CD8-positive, alpha-beta memory T cell (primary cell): ENCODE data around the gene SNX12. TPM values are rescaled to one million over a fixed set of nuclear protein-coding genes. Genes with fewer than 3 reads are reported as not detected.
A peak's percentile ranks its signal among the peaks of the same experiment; 100 is the strongest.
"Not testable (repeated sequence)": the region's sequence is repeated elsewhere in the genome, so short reads cannot be mapped to it uniquely, and the experiment has no call there.

Experiments used
- CTCF ChIA-PET: fragments of 350-600 bp; sonication (Branson Sonifier 250); formaldehyde crosslinking; loops from one replicate; lab custom pipeline; 2021; ENCODE audit warnings: antibody characterized with exemption; lab: Charles Lee
- POLR2A ChIA-PET: fragments of 350-600 bp; sonication (Branson Sonifier 250); formaldehyde crosslinking; loops from one replicate; lab custom pipeline; 2021; ENCODE audit warnings: antibody characterized with exemption; lab: Charles Lee
- DNase-seq, 5 donors: peaks; one replicate each; pipeline versions ENCODE4 v3.0.0 to v3.0.0-alpha.2; 2020 to 2022; ENCODE audit warnings: mixed read lengths in 1 of 5
- H3K27ac ChIP-seq: one replicate; pipeline ENCODE4 v1.7.0; 2013; ENCODE audit warnings: low read depth, mild to moderate bottlenecking, low read length, moderate library complexity
- H3K27me3 ChIP-seq: 2 replicates; pipeline ENCODE4 v1.7.0; 2013; ENCODE audit warnings: low read length, mild to moderate bottlenecking; ENCODE audit not compliant: insufficient read depth, poor library complexity, severe bottlenecking
- H3K36me3 ChIP-seq: 2 replicates; pipeline ENCODE4 v1.7.0; 2013; ENCODE audit warnings: mild to moderate bottlenecking, low read length, moderate library complexity; ENCODE audit not compliant: insufficient read depth
- H3K4me1 ChIP-seq: 2 replicates; pipeline ENCODE4 v1.7.0; 2013; ENCODE audit warnings: mild to moderate bottlenecking, low read length, moderate library complexity; ENCODE audit not compliant: insufficient read depth
- H3K4me3 ChIP-seq: 2 replicates; pipeline ENCODE4 v1.7.0; 2013; ENCODE audit warnings: mild to moderate bottlenecking, low read length
- H3K9me3 ChIP-seq: 2 replicates; pipeline ENCODE4 v1.7.0; 2013; ENCODE audit warnings: mild to moderate bottlenecking, low read length
- H3K27ac Mint-ChIP-seq, 8 donors: one replicate each; pipeline ENCODE4 v1.8.0; 2020 to 2021; ENCODE audit warnings: mixed read lengths in 8 of 8, mild to moderate bottlenecking in 6 of 8, inconsistent platforms in 3 of 8, moderate library complexity in 3 of 8
- H3K27me3 Mint-ChIP-seq, 2 donors: one replicate each; pipeline ENCODE4 v1.8.0; 2020 to 2021; ENCODE audit warnings: mixed read lengths in 2 of 2, mild to moderate bottlenecking in 1 of 2, moderate library complexity in 1 of 2
- H3K36me3 Mint-ChIP-seq, 3 donors: one replicate each; pipeline ENCODE4 v1.8.0; 2020 to 2021; ENCODE audit warnings: mixed read lengths in 3 of 3, inconsistent platforms in 1 of 3, mild to moderate bottlenecking in 1 of 3
- H3K4me1 Mint-ChIP-seq, 3 donors: one replicate each; pipeline ENCODE4 v1.8.0; 2020 to 2021; ENCODE audit warnings: mixed read lengths in 3 of 3, inconsistent platforms in 1 of 3, mild to moderate bottlenecking in 1 of 3
- H3K4me3 Mint-ChIP-seq, 7 donors: one replicate each; pipeline ENCODE4 v1.8.0; 2020 to 2021; ENCODE audit warnings: mixed read lengths in 7 of 7, mild to moderate bottlenecking in 6 of 7, moderate library complexity in 4 of 7, inconsistent platforms in 2 of 7
- H3K9me3 Mint-ChIP-seq, 5 donors: one replicate each; pipeline ENCODE4 v1.8.0; 2020 to 2022; ENCODE audit warnings: mixed read lengths in 5 of 5, mild to moderate bottlenecking in 3 of 5, moderate library complexity in 2 of 5, inconsistent platforms in 1 of 5
- polyA plus RNA-seq: library from polyadenylated mRNA; unstranded; fragments of 300-500 nt; fragmentation: Illumina TruSeq; gene quantifications from one replicate; pipeline ENCODE4 v1.2.3, GENCODE V29; 2021
- total RNA-seq, 2 experiments: library from RNA; stranded (reverse); gene quantifications; one replicate each; pipeline ENCODE4 v1.2.3, GENCODE V29; 2021

The SNX12 gene
- total and polyA plus RNA-seq, 3 experiments from 2014 or later = 4.3 to 60.0 (median 56.5) TPM

DNA sequence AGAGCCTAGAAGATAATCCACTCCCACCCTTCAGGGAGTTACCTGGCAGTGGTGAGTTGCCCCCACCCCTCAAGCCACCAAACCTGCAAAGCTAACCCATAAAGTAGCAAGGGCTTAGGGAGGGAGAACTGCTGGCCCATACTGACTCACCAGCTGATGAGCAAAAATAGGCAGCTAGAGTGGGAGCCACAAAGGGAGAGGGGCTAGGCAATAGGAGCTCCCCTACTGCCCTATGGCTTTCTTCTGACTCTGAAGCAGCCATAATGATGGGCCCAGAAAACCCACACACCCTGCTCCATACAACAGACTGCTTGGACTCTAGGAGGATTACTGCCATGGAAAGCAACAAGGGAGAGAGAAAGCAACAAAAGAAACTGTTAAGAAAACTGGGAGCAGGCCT lies 8.0 kb downstream of the SNX12 start:
- Mint-ChIP-seq H3K4me3 (no peak overlapping the region), H3K27me3 (peaks cover 0 to 2% of the 10 kb centered on the region in 2 donors), H3K27ac (peak overlapping the region in 1 of 8 donors; percentile 51), H3K36me3 (peaks cover 0 to 57% (median 12%) of the 10 kb centered on the region in 3 donors), H3K9me3 (no peaks in the 10 kb centered on the region), H3K4me1 (peaks cover 30 to 50% (median 45%) of the 10 kb centered on the region in 3 donors)
- Histone ChIP-seq H3K4me3 (no peak overlapping the region), H3K27ac (no peak overlapping the region), H3K27me3 (no peaks in the 10 kb centered on the region), H3K36me3 (peaks cover 5% of the 10 kb centered on the region), H3K9me3 (no peaks in the 10 kb centered on the region), H3K4me1 (peaks cover 4% of the 10 kb centered on the region)
- ChIA-PET POLR2A (no interaction called here), CTCF (no interaction called here)
- DNase-seq = no peak

DNA sequence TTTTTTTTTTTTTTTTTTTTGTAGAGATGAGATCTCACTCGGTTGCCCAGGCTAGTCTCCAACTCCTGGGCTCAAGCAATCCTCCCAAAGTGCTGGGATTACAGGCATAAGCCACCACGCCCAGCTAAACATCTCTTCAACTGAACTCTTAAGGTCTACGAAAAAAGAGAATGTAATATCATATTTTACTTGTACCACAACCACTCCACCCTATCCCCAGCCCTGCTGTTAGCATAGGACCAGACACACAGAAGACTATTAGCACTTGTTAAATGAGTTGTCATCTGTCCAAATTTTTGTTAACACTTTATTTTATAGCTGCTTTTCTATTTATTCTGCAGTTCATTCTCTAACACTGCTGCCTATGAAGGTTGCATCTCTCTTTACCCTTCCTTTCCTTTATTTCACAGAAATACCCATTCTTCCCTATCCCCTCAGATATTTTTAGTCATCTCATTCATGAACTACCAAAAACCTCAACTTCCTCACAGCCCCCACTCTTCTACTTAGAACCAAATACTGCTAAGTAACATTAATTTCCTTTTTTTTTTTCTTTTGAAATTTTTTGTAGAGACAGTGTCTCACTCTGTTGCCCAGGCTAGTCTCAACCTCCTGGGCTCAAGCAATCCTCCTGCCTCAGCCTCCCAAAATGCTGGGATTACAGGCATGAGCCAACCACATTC lies 10.1 kb downstream of the SNX12 start:
- no peaks in the 10 kb centered on the region for H3K9me3 ChIP-seq
- H3K27ac Mint-ChIP-seq = peak overlapping the region in 2 of 8 donors; percentile 19 to 27
- peaks cover 24 to 41% (median 35%) of the 10 kb centered on the region in 3 donors for H3K4me1 Mint-ChIP-seq
- POLR2A ChIA-PET = no interaction called here
- H3K9me3 Mint-ChIP-seq = no peaks in the 10 kb centered on the region
- H3K27me3 Mint-ChIP-seq = peaks cover 0 to 2% of the 10 kb centered on the region in 2 donors
- H3K36me3 ChIP-seq = peaks cover 5% of the 10 kb centered on the region
- H3K4me1 ChIP-seq = peaks cover 4% of the 10 kb centered on the region
- peaks cover 0 to 57% (median 12%) of the 10 kb centered on the region in 3 donors for H3K36me3 Mint-ChIP-seq
- no peaks in the 10 kb centered on the region for H3K27me3 ChIP-seq
- H3K4me3 ChIP-seq = no peak overlapping the region
- no peak overlapping the region for H3K4me3 Mint-ChIP-seq
- DNase-seq = no peak
- CTCF ChIA-PET = no interaction called here
- no peak overlapping the region for H3K27ac ChIP-seq

DNA sequence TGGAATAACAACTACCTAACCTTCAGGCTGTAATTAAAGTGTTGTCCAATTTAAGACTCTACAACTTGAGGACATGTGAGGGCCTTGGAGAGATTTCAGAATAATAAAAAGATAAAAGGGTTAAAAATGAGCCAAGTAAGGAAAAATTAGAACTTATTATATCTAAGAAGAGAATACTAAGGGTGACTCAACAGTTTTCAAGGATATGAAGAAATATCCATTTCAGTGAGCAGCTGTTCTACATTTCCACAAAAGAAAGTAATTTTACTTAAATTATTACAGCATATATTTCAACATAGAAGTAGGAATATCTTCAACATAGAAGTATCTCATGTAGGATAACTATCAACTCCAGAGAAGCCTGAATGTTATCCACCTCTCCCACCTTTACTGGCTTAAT lies 11.3 kb downstream of the SNX12 start:
- Mint-ChIP-seq H3K4me1 (peaks cover 24 to 41% (median 30%) of the 10 kb centered on the region in 3 donors), H3K36me3 (peaks cover 0 to 51% (median 9%) of the 10 kb centered on the region in 3 donors), H3K27me3 (peaks cover 0 to 2% of the 10 kb centered on the region in 2 donors), H3K9me3 (no peaks in the 10 kb centered on the region), H3K27ac (peak overlapping the region in 3 of 8 donors; percentile 51 to 79 (median 55)), H3K4me3 (no peak overlapping the region)
- Histone ChIP-seq H3K36me3 (peaks cover 5% of the 10 kb centered on the region), H3K4me1 (peaks cover 4% of the 10 kb centered on the region), H3K27ac (no peak overlapping the region), H3K27me3 (no peaks in the 10 kb centered on the region), H3K9me3 (no peaks in the 10 kb centered on the region), H3K4me3 (no peak overlapping the region)
- CTCF ChIA-PET = no interaction called here
- DNase-seq = no peak
- POLR2A ChIA-PET = no interaction called here

DNA sequence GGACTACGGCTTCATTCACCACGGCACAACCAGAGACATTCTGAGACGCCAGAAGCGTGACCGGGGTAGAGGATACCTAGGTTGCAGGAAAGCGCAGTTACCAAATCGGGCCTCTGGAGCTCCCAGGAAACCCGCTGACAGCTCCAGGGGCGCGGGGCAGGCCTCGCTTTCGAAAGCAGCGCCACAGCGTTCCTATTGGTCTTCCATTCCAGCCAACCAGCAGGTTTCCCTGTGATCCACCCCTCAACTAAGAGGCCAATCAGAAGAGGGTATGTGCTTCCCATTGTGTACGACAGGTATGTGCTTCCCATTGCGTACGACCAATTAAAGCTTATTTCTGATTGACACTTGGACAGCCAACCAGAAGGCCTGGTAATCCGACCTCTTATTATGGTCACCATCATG lies 14.9 kb downstream of the SNX12 start:
- no peak overlapping the region for H3K4me3 Mint-ChIP-seq
- Histone ChIP-seq H3K27ac (no peak overlapping the region), H3K36me3 (no peaks in the 10 kb centered on the region), H3K4me1 (no peaks in the 10 kb centered on the region), H3K9me3 (no peaks in the 10 kb centered on the region), H3K27me3 (no peaks in the 10 kb centered on the region), H3K4me3 (no peak overlapping the region)
- peaks cover 0 to 32% (median 3%) of the 10 kb centered on the region in 3 donors for H3K36me3 Mint-ChIP-seq
- H3K27me3 Mint-ChIP-seq = peaks cover 0 to 3% of the 10 kb centered on the region in 2 donors
- peaks cover 14 to 22% (median 14%) of the 10 kb centered on the region in 3 donors for H3K4me1 Mint-ChIP-seq
- H3K27ac Mint-ChIP-seq = no peak overlapping the region
- H3K9me3 Mint-ChIP-seq = no peaks in the 10 kb centered on the region
- DNase-seq = no peak
- CTCF ChIA-PET = no interaction called here
- POLR2A ChIA-PET = no interaction called here

DNA sequence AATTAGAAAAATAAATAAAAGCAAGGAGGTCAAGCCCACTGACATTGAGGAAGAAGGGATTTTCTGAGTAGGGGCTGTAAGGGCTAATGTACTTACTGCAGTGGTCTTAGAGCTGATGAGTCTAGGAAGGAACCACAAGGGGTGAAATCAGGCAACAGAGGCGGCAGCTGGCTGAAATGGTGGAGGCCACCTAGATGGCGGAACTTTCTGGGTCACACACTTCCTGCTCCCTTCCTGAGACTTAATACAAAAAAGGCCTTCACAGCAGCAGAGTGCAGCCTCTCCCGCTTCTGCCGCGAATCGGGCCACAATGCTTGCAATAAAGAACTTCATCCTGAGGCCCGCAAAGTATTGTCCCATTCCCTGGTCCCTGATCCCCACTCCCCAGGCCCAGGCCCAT lies 15.4 kb downstream of the SNX12 start:
- no peaks in the 10 kb centered on the region for H3K9me3 Mint-ChIP-seq
- DNase-seq = no peak
- Histone ChIP-seq H3K4me1 (no peaks in the 10 kb centered on the region), H3K27ac (no peak overlapping the region), H3K27me3 (no peaks in the 10 kb centered on the region), H3K9me3 (no peaks in the 10 kb centered on the region), H3K4me3 (no peak overlapping the region), H3K36me3 (no peaks in the 10 kb centered on the region)
- no peak overlapping the region for H3K4me3 Mint-ChIP-seq
- H3K36me3 Mint-ChIP-seq = peaks cover 0 to 28% (median 0%) of the 10 kb centered on the region in 3 donors
- peaks cover 10 to 18% (median 11%) of the 10 kb centered on the region in 3 donors for H3K4me1 Mint-ChIP-seq
- H3K27me3 Mint-ChIP-seq = peaks cover 0 to 4% of the 10 kb centered on the region in 2 donors
- POLR2A ChIA-PET = no interaction called here
- CTCF ChIA-PET = no interaction called here
- H3K27ac Mint-ChIP-seq = no peak overlapping the region

DNA sequence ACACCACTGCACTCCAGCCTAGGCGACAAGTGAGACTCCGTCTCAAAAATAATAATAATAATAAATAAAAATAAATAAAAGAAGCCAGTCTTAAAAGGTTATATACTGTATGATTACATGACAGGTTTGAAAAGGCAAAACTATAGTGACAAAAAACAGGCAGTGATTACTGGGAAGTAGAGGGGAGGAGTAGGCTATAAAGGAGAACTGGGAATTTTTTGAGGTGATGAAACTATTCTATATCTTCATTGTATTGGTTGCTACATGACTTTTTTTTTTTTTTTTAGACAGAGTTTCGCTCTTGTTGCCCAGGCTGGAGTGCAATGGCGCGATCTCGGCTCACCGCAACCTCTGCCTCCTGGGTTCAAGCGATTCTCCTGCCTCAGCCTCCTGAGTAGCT lies 20.2 kb downstream of the SNX12 start:
- POLR2A ChIA-PET = not testable (repeated sequence)

DNA sequence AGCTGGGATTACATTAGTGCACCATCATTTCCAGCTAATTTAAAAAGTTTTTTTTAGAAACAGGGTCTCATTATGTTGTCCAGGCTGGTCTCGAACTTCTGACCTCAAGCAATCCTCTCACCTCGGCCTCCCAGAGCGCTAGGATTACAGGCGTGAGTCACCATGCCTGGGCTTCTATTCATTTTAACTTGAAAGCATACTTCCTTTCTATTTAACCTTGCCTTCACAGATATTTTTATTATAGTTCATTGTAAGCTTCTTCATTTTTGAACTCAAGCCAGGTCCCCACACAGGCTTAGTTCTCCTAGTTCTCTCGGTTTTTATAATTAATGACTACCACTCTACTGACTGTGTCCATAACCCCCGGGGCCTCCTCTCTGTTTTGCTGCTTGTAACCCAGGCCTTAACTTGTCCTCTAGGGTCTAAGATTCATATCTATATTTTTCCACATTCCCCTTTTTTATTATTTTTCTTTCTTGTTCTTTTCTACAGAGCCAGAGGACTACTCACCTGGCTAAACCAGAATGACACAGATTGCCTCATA lies 50.7 kb downstream of the SNX12 start:
- Mint-ChIP-seq H3K27ac (no peak overlapping the region), H3K9me3 (no peaks in the 10 kb centered on the region), H3K27me3 (peaks cover 0 to 5% of the 10 kb centered on the region in 2 donors), H3K4me3 (no peak overlapping the region), H3K36me3 (peaks cover 0 to 5% (median 1%) of the 10 kb centered on the region in 3 donors), H3K4me1 (no peaks in the 10 kb centered on the region)
- no peaks in the 10 kb centered on the region for H3K9me3 ChIP-seq
- ChIA-PET POLR2A (no interaction called here), CTCF (no interaction called here)
- DNase-seq = no peak
- no peaks in the 10 kb centered on the region for H3K36me3 ChIP-seq
- no peak overlapping the region for H3K4me3 ChIP-seq
- H3K4me1 ChIP-seq = no peaks in the 10 kb centered on the region
- H3K27ac ChIP-seq = no peak overlapping the region
- H3K27me3 ChIP-seq = no peaks in the 10 kb centered on the region

More for the DNA sequence above, 20.2 kb downstream of the SNX12 start:
- H3K9me3 ChIP-seq, CTCF ChIA-PET, H3K4me1 ChIP-seq, H3K27me3 Mint-ChIP-seq, H3K4me3 Mint-ChIP-seq, H3K27me3 ChIP-seq, H3K9me3 Mint-ChIP-seq, H3K27ac Mint-ChIP-seq, H3K4me3 ChIP-seq, H3K27ac ChIP-seq, H3K4me1 Mint-ChIP-seq, H3K36me3 ChIP-seq, DNase-seq: not testable (repeated sequence)
- peaks cover 0 to 13% (median 0%) of the 10 kb centered on the region in 3 donors for H3K36me3 Mint-ChIP-seq
